Skin of body (tissue), 2 donors: ENCODE measurements around the gene ADAM19. TPM values are rescaled to one million over a fixed set of nuclear protein-coding genes. Genes with fewer than 3 reads are reported as not detected.
"Not testable (repeated sequence)": the region's sequence is repeated elsewhere in the genome, so short reads cannot be mapped to it uniquely, and the experiment has no call there.

Experiments
- DNase-seq: peaks from one replicate; lab custom pipeline; 2025; lab: John Stamatoyannopoulos, UW
- total RNA-seq: library from RNA; depleted of rRNA; stranded (reverse); fragments of >200 nt; gene quantifications from one replicate; pipeline ENCODE4 v1.2.3, GENCODE V29; 2014

ADAM19 gene
- total RNA-seq, 1 donor from 2014 or later, result 5.9 TPM

DNA sequence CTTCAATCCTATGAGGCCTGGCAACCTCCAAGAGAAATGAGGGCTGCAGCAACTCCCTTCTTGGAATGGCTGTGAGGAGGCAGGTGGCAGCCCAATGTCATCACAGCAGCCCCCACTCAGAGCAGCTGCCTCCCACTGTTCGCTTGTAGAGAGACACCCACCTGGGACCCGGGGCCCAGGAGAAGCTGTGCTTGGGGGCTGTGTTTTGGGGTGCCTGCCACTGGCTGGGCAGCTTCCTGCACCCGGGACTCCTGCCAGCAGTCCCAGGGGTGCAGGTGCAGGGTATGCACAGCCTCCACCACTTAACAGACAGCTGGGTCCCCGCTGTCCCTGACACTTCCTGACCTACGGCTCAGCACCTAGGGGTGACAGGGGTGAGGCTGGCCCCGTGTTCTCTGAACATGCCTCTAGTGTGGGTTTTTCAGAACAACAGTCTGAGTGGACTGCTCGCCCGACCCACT, 89.3 kb downstream of the ADAM19 start:
- no peak for DNase-seq

DNA sequence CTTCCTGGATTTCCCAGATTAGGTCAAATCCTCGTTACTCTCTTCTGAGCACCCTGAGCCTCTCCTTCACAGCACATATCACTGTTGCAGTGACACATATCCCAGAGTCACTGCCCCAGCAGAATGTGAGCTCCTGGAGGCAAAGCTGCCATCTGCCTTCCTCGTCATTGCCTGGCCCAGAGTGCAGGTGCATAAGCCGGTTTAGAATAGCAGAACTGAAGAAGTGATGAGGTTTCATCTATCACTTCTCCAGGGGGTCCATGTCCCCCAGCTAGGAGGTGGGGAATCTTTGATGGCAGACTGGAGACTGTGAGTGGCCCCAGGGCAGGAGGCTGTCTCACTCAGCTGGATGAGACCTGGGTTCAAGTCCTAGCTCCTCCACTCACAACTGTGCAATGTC, 89.8 kb downstream of the ADAM19 start:
- DNase-seq, result no peak

DNA sequence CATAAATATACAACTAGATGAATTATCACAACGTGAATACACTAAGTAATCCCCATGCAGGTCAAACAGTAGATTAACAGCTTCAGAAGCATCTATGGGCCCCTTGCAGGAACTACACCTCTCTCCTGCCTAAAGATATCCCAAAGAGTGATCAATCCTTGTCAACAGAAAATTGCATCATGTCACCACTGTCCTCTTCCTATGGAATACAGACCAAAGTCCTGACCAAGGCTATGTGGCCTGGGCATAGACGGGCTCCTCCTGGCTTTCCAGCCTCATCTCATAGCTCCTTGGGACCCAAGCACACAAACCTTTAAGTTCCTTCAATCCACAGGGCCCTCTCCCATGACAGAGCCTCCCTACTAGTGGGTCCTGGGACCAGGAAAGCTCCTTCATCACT, 90.2 kb downstream of the ADAM19 start:
- DNase-seq, result no peak

DNA sequence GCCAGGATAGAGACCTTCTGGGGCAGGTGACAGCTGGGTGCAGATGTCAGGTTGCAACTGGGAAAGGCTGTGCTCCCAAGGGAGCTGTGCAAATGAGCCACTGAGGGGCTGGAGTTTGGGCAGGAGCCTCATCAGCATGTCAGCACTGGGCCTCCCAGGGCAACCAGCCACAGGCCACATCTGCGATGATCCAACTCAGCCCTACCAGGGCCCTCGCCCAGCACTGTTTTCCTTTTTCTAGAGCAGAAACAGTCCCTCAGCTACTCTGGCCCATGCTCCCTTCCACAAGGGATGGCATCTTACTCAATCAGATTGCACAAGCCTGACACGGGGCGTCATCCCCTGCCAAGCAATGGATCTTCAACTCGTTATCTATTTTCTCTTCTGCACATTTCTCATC, 90.8 kb downstream of the ADAM19 start:
- DNase-seq, result no peak

DNA sequence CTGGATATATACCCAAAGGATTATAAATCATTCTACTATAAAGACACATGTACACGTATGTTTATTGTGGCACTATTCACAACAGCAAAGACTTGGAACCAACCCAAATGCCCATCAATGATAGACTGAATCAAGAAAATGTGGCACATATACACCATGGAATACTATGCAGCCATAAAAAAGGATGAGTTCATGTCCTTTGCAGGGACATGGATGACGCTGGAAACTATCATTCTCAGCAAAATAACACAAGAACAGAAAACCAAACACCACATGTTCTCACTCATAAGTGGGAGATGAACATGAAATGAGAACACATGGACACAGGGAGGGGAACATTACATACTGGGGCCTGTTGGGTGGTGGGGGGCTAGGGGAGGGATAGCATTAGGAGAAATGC, 92.9 kb downstream of the ADAM19 start:
- DNase-seq, result not testable (repeated sequence)

DNA sequence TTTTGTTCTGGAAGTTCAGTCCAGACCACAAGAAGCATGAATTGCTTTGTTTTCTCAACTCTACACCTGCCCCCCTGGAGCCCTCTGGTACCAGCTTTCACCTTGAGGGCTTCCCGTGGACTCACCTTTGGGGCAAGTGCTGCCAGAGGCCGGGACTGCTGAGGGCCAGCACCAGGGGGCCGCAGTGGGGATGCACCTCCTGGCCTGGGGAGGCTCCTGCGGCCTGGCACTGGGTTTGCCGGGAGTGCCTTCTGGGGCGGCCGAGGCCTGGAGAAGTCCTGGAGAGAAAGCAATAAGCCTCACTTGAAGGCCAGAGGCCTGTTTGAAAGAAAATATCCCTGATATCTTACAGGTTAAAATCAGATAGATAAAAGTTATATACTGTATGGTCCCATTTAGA, 93.9 kb downstream of the ADAM19 start:
- no peak for DNase-seq

DNA sequence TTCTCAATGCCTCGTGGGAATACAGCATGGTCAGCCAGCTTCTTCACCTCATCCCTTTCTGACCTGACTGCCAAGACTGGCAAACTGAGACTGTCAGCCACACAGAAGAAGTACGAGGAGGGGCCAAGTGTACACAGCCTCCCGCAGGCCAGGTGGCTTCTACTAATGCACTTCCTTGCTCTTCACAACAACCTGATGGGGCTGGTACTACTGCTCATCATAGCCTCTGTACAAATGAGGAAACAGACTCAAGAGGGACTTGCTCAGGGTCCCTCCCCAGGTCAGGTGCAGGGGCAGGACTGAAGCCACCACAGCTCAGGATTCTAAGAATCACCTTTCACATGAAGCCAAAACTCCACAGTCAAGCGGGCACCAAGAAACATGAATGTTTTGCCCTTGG, 94.3 kb downstream of the ADAM19 start:
- no peak for DNase-seq

DNA sequence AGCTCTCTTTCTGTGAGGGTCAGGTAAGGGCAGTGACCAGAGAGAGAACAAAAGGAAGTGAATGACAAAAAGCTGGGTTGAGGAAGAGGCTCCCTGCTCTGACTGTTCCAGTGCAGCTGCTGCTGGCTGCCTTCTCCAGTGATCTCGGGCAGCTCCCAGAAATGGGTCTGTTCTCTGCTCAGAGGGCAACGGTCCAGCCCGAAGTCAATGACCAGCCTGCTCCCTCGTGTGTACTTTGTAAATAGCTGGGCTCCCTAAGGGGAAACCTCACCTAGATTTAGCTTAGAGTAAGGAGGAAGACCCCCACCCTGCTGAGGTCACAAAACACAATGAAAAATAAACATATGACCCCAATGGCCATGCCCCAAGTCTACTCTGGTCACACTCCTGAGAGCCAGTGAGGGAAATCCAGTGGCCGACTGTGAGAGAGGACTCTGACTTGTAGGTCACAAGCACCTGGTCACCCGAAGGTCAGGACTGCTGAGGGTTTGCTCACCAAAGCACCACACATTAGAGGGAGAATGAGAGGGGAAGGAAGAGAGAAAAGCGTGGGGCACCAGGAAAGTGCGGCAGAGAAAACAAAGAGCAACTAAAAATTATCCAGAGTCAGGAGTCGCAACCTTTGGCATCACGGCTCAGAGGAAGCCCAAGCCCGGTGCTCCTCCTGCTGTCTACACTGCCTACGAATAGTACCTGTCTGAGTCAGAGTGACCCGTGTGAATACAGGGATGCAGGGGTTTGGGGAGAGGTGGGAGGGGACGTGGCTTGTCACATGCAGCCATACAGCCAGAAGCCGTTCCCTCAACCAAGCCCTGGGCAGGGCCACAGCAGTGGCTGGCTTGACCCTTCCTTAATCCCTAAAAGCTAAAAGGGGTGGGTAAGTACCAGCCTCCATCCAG, 95.7 kb downstream of the ADAM19 start:
- DNase-seq, result no peak

DNA sequence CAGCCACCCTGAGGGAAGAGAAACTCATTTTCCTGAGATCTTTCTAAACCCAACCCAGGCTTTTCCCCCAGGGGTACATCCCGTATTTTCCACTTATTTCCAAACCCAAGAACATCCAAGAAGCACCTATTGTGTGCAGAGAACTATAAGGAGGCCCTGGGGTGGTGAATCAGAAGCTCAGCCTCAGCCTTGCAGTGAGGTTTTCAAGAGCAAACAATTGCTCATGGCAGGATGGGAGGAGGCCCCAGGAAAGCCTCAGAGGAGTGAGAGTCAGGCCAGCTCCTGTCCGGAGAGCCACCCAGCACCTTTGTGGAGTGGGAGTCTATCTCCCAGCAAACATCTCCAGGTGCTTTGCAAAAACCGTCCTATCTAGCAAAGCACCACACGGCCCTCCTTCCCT, 96.4 kb downstream of the ADAM19 start:
- no peak for DNase-seq

DNA sequence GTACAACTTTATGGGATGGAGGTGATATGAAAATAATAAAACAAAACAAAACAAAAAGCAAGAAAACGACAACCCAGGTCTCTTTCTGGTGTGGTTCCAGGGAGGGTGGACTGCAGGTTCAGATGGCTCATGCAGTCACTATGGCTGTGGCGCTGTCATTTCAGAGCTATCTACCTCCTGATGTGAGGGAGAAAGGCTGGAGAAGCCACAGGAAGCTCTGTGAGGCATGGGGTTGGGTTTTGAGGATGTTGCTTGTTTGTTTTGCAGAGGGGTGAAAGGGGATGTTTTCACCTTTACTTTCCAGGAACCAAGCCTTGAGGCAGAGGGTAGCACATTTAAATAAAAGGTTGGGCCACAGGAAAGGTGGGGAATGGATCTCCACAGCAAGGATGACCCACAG, 96.8 kb downstream of the ADAM19 start:
- DNase-seq, result no peak

DNA sequence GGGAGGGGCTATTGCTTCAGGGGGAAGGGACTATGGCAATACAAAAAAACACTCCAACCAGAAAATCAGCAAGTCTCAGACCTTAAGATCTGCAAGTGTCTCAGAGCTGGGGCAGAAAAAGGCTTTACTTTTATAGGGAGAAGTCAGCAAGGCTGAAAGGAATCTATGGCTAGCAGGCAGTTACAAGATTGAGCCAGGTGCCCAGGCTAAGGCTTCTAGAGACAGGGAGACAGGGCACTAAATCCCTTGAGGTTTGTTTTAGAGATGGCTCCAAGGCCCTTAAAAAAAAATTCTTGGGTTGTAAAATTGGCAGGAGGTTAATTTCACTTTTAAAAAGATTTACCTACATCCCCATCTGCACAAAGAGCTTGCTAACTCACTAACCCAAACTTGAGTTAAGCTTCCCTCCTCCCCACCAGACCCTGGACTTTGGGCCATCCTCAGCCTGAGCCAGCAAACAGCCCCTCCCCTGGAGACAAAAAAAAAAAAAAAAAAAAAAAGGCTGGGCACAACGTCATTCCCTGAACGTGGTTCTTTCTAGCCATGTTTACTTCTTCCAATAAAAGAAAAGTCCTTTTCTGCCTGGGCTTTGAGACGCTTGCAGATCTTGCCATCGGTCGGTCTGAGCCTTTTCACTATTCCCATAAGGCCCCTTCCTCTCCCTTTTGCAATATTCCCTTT, 97.6 kb downstream of the ADAM19 start:
- DNase-seq, result no peak

DNA sequence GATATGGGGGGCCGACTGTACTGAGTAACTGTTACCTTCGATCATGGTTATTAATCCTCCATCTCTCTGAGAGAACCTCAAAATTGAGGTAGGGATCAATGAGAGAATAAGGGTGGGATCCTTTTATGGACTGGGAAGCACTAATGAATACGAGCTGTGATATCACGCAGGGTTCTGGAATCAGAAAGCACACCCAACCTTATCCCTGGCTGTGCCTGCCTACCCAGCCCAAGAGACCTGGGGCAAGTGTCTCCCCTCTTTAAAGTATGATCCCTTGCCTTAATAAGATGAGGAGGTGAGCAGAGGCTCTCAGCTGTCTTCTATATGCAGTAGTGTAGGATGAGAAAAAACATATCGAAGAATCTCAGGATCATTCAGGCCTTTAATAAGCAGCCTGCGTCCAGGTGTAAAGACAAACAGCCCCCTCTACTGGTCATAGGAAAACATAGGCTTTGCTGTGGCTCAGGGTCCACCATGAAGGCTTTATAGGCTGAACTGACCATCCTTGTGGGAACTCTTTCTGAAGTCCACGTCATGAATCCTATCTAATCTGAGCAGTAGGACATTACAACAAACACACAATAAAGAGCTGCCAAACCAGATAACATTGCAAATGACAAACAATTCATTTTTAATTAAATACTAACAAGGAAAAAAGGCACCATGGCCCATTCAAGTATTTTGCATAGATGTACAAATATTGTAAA, 98.7 kb downstream of the ADAM19 start:
- peak; percentile 51 for DNase-seq

DNA sequence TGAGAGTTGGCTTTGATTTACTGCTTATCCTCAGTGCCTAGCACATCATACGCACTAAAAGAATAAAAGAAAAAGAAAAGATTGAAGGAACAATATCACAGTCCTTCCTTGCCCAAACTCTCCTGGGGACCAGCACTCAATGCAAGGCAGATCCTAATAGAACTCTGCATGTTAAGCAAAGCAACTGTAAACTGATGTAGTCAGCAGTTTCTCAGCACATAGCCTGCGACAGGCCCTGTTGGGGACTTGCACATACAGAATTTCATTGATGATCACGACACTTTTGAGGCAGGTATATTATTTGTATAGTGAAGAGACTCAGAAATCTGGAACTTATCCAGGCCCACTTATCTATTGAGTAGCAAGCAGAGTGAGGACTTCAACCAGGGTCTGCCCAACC, 100.1 kb downstream of the ADAM19 start:
- DNase-seq, result no peak

DNA sequence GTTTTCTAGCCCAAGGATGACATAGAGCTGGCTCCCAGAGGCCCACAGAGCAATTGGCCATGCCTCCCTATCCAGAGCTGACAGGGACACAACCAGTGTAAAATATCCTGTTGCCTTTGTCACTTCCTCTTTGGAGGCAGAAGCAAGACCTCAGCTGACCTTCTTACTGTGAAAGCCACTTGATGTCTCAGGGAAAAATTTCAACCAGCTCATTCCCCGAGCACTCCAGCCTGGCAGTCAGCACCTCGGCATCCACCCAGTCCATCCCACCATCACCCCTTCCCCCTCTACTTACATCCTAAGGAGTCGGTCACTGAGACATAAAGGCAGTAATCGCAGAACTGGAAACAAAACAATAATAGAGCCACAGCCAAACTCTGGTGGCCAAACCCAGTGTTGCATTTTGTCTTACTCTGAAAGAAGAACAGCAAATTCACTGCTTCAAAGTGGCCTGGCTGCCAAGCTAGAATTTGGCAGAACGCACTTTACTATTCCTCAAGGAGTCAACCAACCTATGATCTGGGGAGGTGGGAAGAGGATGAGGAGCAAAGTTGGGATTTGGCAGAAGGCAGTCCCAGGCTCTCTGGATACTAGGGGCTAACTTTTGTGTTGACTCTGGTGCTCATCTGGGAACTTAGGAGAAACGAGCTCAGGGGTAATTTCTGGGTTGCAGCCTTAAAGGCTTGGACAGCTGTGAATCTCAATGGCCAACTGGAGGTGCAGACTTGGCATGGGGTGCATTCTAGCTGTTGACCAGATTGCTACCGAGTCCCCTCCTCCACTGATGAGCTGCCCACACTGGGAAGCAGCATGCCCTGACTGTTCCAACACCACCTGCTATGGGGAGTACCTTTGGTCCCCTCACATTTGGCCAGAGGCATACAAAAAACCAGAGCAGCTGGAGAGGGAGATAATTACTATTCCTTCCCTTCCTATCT, 101.9 kb downstream of the ADAM19 start:
- DNase-seq, result no peak

DNA sequence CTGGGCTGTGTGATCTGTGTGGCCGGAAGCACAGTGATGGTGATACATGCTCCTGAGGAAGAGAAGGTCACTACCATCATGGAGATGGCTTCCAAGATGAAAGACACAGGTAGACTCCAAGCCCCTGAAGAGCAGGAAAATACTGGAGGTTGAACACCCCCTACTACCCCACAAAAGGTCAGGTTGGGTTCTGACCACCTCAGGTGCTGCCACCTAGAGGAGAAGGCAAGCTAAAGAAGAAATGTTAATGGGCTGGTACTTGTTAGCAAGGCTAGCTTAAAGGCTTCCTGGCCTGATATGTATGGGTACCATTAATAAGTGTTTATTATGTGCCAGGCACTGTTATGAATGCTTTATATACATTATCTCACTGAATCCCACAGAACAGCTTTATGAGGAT, 103.9 kb downstream of the ADAM19 start:
- DNase-seq, result no peak

DNA sequence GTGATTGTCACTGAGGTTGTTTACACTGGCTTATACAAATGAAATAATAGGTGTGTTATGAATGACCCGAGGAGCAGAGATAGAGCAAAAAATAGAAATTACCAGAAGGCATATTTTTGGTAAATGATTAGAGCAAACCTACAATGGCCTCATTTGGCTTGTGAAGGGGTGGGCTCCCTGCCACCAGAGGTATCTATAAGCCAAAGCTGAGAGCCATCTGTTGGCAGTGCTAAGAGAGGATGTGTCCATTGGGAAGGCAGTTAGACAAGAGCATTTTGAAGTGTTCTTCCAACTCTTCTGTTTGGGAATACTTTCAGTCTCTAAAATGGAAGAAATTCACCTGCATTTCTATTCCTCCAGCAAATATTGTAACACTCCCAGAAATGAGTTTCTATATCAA, 104.9 kb downstream of the ADAM19 start:
- DNase-seq, result no peak

DNA sequence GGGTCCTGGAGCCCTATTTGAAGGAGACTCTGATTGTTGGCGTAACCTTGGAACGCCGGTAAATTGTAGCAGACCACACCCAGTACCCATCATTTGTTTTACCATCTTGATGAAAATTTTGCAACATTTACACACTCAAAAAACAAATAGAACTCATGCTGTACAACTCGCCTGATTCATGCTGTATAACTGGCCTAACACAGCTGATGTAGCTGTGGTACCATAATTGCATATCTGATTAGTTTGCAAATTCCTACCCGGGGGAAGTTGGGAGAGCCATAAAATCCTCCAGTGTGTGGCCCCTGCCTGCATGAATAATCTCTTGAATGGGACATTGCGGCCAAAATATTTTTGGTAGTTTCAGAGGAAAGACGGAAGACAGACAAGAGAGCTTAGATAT, 105.9 kb downstream of the ADAM19 start:
- no peak for DNase-seq

DNA sequence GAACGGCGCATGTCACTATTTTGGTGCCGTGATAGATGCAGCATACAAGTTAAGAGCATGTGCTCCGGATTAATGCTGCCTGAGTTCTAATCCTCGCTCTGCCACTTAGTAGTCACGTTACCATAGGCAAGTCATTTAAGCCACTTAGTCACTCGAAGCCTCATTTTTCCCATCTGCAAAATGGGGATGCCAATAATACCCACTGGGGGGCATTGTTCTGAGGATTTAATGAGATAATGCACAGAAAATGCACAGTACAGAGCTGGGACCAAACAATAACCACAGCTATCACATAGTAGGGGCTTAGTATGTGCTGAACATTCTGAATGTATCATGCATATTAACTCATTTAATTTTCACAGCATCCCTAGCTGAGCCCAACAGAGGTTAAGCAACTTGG, 106.5 kb downstream of the ADAM19 start:
- no peak for DNase-seq

DNA sequence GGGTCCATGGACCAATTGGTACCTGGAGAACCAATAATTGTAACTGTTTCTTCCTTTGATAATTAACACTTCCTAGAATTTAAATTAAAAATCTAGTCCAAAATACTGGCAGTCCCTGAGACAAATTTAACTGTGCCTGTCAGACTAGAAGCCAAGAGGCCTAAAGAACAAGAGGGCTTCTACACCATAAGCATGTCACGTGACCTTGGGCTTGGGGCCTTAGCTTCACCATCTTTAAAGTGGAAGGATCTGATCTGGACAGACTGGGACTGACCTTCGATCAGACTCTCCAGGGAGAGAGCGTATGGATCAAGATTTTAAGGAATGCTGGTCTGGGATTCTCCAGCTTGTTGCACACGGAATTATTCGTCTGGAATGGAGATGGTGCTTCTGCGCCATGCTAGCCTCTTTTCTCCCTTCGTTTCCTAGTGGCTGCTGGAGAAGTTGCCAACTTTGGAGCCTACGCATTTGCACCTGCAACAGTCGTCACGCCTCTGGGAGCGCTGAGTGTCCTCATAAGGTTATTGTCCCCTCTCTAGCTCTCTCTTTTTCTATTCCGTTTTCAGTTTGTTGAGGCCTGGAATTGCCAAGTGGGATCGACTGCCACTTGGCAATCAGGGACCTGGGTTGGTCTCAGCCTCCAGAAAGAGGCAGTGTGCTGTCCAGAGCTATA, 107.1 kb downstream of the ADAM19 start:
- DNase-seq, result no peak

DNA sequence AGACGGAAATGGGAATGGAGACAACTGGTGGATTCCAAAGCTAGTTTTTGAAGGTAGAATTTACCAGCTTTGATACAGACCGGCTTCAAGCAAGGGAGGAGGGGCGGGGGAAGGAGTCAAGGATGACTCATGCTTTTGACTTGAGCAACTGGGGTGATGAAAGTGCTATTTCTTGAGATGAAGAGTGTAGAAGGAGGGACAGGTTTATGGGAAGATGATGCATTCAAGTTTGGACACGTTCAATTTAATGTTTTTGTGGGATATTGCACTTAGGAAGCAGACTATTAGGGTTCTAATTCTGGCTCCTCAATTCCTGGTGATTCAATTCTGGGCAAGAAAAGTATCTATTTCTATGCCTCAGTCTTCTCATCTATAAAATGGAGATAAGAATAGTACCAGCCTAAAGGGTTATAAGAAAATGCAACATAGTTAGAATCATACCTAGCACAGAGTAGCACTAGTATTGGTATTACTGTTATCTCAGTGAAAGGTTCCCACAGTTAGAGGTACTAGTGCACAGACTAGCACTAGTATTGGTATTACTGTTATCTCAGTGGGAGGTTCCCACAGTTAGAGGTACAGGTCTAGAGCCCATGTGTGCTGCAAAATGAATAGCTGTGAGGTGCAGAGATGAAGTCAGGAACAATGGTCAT, 110.9 kb downstream of the ADAM19 start:
- no peak for DNase-seq
